Measurements from ENCODE around the gene LIME1.

Gene LIME1

GRCh38 chr20:63737945-63738686 lies 1.7 kb downstream of the LIME1 start:
- no peak for DNase-seq (ENCODE audit: insufficient read length, low spot score)
- TF ChIP-seq TAF1 (IDR thresholded peaks at IDR 0.05; ENCODE audit: low read depth, low read length): no peak
- no peak for TF ChIP-seq PAX5 (IDR thresholded peaks at IDR 0.05; ENCODE audit: insufficient read depth, low read length, severe bottlenecking)
- TF ChIP-seq POU2F2 (IDR thresholded peaks at IDR 0.05; ENCODE audit: low read depth, low read length): no peak
- no peak for TF ChIP-seq SPI1 (IDR thresholded peaks at IDR 0.05; ENCODE audit: low read depth, low read length)
- no peak for TF ChIP-seq POLR2AphosphoS5 (IDR thresholded peaks at IDR 0.05; ENCODE audit: low read depth, low read length)
- no peak for TF ChIP-seq POLR2A (IDR thresholded peaks at IDR 0.05; ENCODE audit: low read depth, low read length)
- peak; percentile 78 for FAIRE-seq

GRCh38 chr20:63738687-63739129 lies 2.2 kb downstream of the LIME1 start:
- DNase-seq (ENCODE audit: insufficient read length, low spot score): no peak
- no peak for FAIRE-seq
- no peak for TF ChIP-seq SPI1 (IDR thresholded peaks at IDR 0.05; ENCODE audit: low read depth, low read length)
- TF ChIP-seq POU2F2 (IDR thresholded peaks at IDR 0.05; ENCODE audit: low read depth, low read length): no peak
- no peak for TF ChIP-seq POLR2A (IDR thresholded peaks at IDR 0.05; ENCODE audit: low read depth, low read length)
- TF ChIP-seq TAF1 (IDR thresholded peaks at IDR 0.05; ENCODE audit: low read depth, low read length): no peak
- no peak for TF ChIP-seq PAX5 (IDR thresholded peaks at IDR 0.05; ENCODE audit: insufficient read depth, low read length, severe bottlenecking)
- no peak for TF ChIP-seq POLR2AphosphoS5 (IDR thresholded peaks at IDR 0.05; ENCODE audit: low read depth, low read length)

- DNase-seq (ENCODE audit: insufficient read length, low spot score) (peak; percentile 94), FAIRE-seq (peak; percentile 91)
- TF ChIP-seq POU2F2 (IDR thresholded peaks at IDR 0.05; ENCODE audit: low read depth, low read length) (no peak), SPI1 (IDR thresholded peaks at IDR 0.05; ENCODE audit: low read depth, low read length) (no peak), POLR2A (IDR thresholded peaks at IDR 0.05; ENCODE audit: low read depth, low read length) (no peak), POLR2AphosphoS5 (IDR thresholded peaks at IDR 0.05; ENCODE audit: low read depth, low read length) (no peak), PAX5 (IDR thresholded peaks at IDR 0.05; ENCODE audit: insufficient read depth, low read length, severe bottlenecking) (no peak), TAF1 (IDR thresholded peaks at IDR 0.05; ENCODE audit: low read depth, low read length) (no peak)
Measured at GRCh38 chr20:63739130-63740069, 2.9 kb downstream of the LIME1 start, which contains the start of gene SLC2A4RG. TSS of gene SLC2A4RG (plus strand) at chr20:63739776. CDS start at chr20:63739913, 137 bp downstream.

- peak; percentile 57 for FAIRE-seq
- TF ChIP-seq PAX5 (IDR thresholded peaks at IDR 0.05; ENCODE audit: insufficient read depth, low read length, severe bottlenecking): no peak
- no peak for TF ChIP-seq POU2F2 (IDR thresholded peaks at IDR 0.05; ENCODE audit: low read depth, low read length)
- TF ChIP-seq TAF1 (IDR thresholded peaks at IDR 0.05; ENCODE audit: low read depth, low read length): no peak
- TF ChIP-seq SPI1 (IDR thresholded peaks at IDR 0.05; ENCODE audit: low read depth, low read length): no peak
- no peak for TF ChIP-seq POLR2A (IDR thresholded peaks at IDR 0.05; ENCODE audit: low read depth, low read length)
- TF ChIP-seq POLR2AphosphoS5 (IDR thresholded peaks at IDR 0.05; ENCODE audit: low read depth, low read length): no peak
- no peak for DNase-seq (ENCODE audit: insufficient read length, low spot score)
Measured at GRCh38 chr20:63740070-63740626, 3.7 kb downstream of the LIME1 start.

- FAIRE-seq (peak; percentile 38), DNase-seq (ENCODE audit: insufficient read length, low spot score) (no peak)
- TF ChIP-seq TAF1 (IDR thresholded peaks at IDR 0.05; ENCODE audit: low read depth, low read length) (no peak), SPI1 (IDR thresholded peaks at IDR 0.05; ENCODE audit: low read depth, low read length) (no peak), POU2F2 (IDR thresholded peaks at IDR 0.05; ENCODE audit: low read depth, low read length) (no peak), POLR2A (IDR thresholded peaks at IDR 0.05; ENCODE audit: low read depth, low read length) (no peak), POLR2AphosphoS5 (IDR thresholded peaks at IDR 0.05; ENCODE audit: low read depth, low read length) (no peak), PAX5 (IDR thresholded peaks at IDR 0.05; ENCODE audit: insufficient read depth, low read length, severe bottlenecking) (no peak)
Measured at GRCh38 chr20:63740627-63741353, 4.3 kb downstream of the LIME1 start.

- FAIRE-seq: no peak
- no peak for DNase-seq (ENCODE audit: insufficient read length, low spot score)
- TF ChIP-seq PAX5 (IDR thresholded peaks at IDR 0.05; ENCODE audit: insufficient read depth, low read length, severe bottlenecking) (no peak), POLR2A (IDR thresholded peaks at IDR 0.05; ENCODE audit: low read depth, low read length) (no peak), SPI1 (IDR thresholded peaks at IDR 0.05; ENCODE audit: low read depth, low read length) (no peak), POLR2AphosphoS5 (IDR thresholded peaks at IDR 0.05; ENCODE audit: low read depth, low read length) (no peak), TAF1 (IDR thresholded peaks at IDR 0.05; ENCODE audit: low read depth, low read length) (no peak), POU2F2 (IDR thresholded peaks at IDR 0.05; ENCODE audit: low read depth, low read length) (no peak)
Measured at GRCh38 chr20:63741354-63741675, 4.9 kb downstream of the LIME1 start.

GRCh38 chr20:63741676-63742380 lies 5.4 kb downstream of the LIME1 start:
- FAIRE-seq (no peak), DNase-seq (ENCODE audit: insufficient read length, low spot score) (no peak)
- TF ChIP-seq PAX5 (IDR thresholded peaks at IDR 0.05; ENCODE audit: insufficient read depth, low read length, severe bottlenecking): no peak
- no peak for TF ChIP-seq POU2F2 (IDR thresholded peaks at IDR 0.05; ENCODE audit: low read depth, low read length)

- FAIRE-seq: no peak
- DNase-seq (ENCODE audit: insufficient read length, low spot score): no peak
Measured at GRCh38 chr20:63742381-63743024, 6.0 kb downstream of the LIME1 start.

More at GRCh38 chr20:63742381-63743024, 6.0 kb downstream of the LIME1 start:
- TF ChIP-seq SPI1 (IDR thresholded peaks at IDR 0.05; ENCODE audit: low read depth, low read length): no peak
- TF ChIP-seq PAX5 (IDR thresholded peaks at IDR 0.05; ENCODE audit: insufficient read depth, low read length, severe bottlenecking): no peak
- TF ChIP-seq POLR2AphosphoS5 (IDR thresholded peaks at IDR 0.05; ENCODE audit: low read depth, low read length): no peak
- TF ChIP-seq POLR2A (IDR thresholded peaks at IDR 0.05; ENCODE audit: low read depth, low read length): no peak
- no peak for TF ChIP-seq TAF1 (IDR thresholded peaks at IDR 0.05; ENCODE audit: low read depth, low read length)
- TF ChIP-seq POU2F2 (IDR thresholded peaks at IDR 0.05; ENCODE audit: low read depth, low read length): no peak

All from GM12891 (cell line).